Neutrophil (primary cell): ENCODE data around the gene CA10.

Experiments
- H3K27ac ChIP-seq: fragments of 200-600 bp; sonication (generic); 2 replicates; pipeline ENCODE4 v1.5.1; 2016; ENCODE audit warnings: mild to moderate bottlenecking, moderate library complexity
- H3K27me3 ChIP-seq: fragments of 200-600 bp; sonication (generic); 2 replicates; pipeline ENCODE4 v1.6.0; 2016; ENCODE audit warnings: mild to moderate bottlenecking
- H3K36me3 ChIP-seq: fragments of 200-600 bp; sonication (generic); 2 replicates; pipeline ENCODE4 v1.5.1; 2017
- H3K4me1 ChIP-seq, 2 experiments: fragments of 200-600 bp in 1 of 2; sonication (generic) in 1 of 2; 1 replicate in 1 of 2; 2 replicates in 1 of 2; pipeline versions ENCODE4 v1.5.1 to v1.6.1; 2013 to 2016; ENCODE audit warnings: low read depth in 1 of 2, low read length in 1 of 2, mild to moderate bottlenecking in 1 of 2, moderate library complexity in 1 of 2; ENCODE audit not compliant: control insufficient read depth in 1 of 2, insufficient read depth in 1 of 2
- H3K4me3 ChIP-seq, 2 experiments: fragments of 200-600 bp in 1 of 2; sonication (generic) in 1 of 2; 1 replicate in 1 of 2; 2 replicates in 1 of 2; pipeline ENCODE4 v1.5.1; 2013 to 2016; ENCODE audit warnings: low read depth in 1 of 2, low read length in 1 of 2, mild to moderate bottlenecking in 1 of 2, moderate library complexity in 1 of 2
- H3K9me3 ChIP-seq: fragments of 200-600 bp; sonication (generic); 2 replicates; pipeline ENCODE4 v1.5.1; 2016
- TF ChIP-seq, protein P1 (sequence below): fragments of 200-600 bp; sonication (generic); IDR thresholded peaks from 2 replicates; pipeline ENCODE4 v1.5.1; 2016; ENCODE audit warnings: antibody characterized with exemption

The CA10 gene

GRCh38 chr17:51590071-51590656, 568.4 kb downstream of the CA10 start:
- Histone ChIP-seq H3K4me1 (no peaks in the 10 kb centered on the region), H3K9me3 (no peaks in the 10 kb centered on the region), H3K27ac (no peak overlapping the region), H3K36me3 (no peaks in the 10 kb centered on the region), H3K27me3 (no peaks in the 10 kb centered on the region), H3K4me3 (no peak overlapping the region)
- TF ChIP-seq, protein P1, sequence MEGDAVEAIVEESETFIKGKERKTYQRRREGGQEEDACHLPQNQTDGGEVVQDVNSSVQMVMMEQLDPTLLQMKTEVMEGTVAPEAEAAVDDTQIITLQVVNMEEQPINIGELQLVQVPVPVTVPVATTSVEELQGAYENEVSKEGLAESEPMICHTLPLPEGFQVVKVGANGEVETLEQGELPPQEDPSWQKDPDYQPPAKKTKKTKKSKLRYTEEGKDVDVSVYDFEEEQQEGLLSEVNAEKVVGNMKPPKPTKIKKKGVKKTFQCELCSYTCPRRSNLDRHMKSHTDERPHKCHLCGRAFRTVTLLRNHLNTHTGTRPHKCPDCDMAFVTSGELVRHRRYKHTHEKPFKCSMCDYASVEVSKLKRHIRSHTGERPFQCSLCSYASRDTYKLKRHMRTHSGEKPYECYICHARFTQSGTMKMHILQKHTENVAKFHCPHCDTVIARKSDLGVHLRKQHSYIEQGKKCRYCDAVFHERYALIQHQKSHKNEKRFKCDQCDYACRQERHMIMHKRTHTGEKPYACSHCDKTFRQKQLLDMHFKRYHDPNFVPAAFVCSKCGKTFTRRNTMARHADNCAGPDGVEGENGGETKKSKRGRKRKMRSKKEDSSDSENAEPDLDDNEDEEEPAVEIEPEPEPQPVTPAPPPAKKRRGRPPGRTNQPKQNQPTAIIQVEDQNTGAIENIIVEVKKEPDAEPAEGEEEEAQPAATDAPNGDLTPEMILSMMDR = no peak

DNA sequence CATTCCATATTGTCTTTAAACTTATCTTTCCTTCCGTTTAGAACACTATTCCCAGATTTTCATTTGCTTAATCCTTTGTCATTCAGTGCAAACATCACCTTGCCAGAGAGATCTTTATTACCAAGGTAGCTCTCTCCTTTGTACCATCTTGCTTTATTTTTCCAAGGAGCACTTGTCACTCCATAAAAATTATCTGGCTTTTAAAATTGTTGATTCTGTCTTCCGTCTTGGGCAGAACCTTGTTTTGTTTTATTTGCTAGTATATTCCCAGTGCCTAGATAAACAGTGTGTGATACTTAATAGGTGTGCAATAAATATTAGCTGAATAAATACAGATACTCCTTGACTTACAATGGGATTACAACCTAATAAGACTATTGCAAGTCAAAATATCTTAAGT, 570.5 kb downstream of the CA10 start:
- Histone ChIP-seq H3K27me3 (no peaks in the 10 kb centered on the region), H3K4me3 (no peak overlapping the region), H3K9me3 (no peaks in the 10 kb centered on the region), H3K36me3 (no peaks in the 10 kb centered on the region), H3K27ac (no peak overlapping the region), H3K4me1 (no peaks in the 10 kb centered on the region)
- TF ChIP-seq, protein P1 = no peak

DNA sequence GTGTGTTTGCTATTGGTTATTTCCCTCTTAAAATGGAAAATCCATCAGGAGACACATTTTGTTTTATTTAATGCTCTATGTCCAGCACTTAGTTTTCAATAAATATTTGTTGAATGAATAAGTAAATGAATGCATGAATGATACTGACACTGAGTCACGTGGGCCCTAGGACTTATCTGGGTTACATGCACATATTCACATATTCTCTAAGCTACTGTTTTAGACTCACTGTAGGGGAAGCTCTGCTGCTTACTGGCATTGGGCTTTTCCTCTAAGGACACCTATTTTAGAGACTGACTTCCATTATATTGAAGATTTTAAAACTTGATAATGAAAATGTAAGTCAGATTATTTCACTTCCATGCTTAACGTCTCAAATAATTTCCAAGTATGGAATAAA, 571.0 kb downstream of the CA10 start:
- H3K4me1 ChIP-seq = no peaks in the 10 kb centered on the region
- no peak overlapping the region for H3K27ac ChIP-seq
- H3K9me3 ChIP-seq = no peaks in the 10 kb centered on the region
- no peak overlapping the region for H3K4me3 ChIP-seq
- H3K36me3 ChIP-seq = no peaks in the 10 kb centered on the region
- H3K27me3 ChIP-seq = no peaks in the 10 kb centered on the region
- TF ChIP-seq, protein P1 = no peak

- Histone ChIP-seq H3K9me3 (no peaks in the 10 kb centered on the region), H3K27me3 (no peaks in the 10 kb centered on the region), H3K27ac (no peak overlapping the region), H3K4me1 (no peaks in the 10 kb centered on the region), H3K4me3 (no peak overlapping the region), H3K36me3 (no peaks in the 10 kb centered on the region)
- TF ChIP-seq, protein P1 = no peak
Observed at GRCh38 chr17:51585514-51586104, 572.9 kb downstream of the CA10 start.

DNA sequence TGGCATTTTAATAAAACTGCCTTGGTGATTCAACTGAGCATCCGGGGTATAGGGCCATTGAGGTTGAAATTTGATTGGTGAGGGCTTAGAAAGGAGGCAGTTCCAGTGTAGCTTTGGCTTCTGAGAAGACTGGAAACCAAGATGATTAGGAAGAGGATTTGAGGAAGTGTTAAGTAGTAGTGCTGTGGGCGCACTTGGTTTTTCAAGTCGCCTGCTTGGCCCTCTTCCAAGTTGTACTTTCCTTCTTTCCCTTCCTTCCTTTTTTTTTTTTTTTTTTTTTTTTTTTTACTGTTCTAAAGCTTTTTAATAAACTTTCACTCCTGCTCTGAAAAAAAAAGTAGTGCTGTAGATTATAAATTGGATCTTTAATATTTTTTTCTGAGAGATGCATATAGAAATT, 577.6 kb downstream of the CA10 start:
- Histone ChIP-seq H3K4me3 (no peak overlapping the region), H3K9me3 (no peaks in the 10 kb centered on the region), H3K27me3 (no peaks in the 10 kb centered on the region), H3K4me1 (no peaks in the 10 kb centered on the region), H3K27ac (no peak overlapping the region), H3K36me3 (no peaks in the 10 kb centered on the region)
- TF ChIP-seq, protein P1 = no peak
